ENCODE measurements around the gene RIPPLY3. TPM values are rescaled to one million over a fixed set of nuclear protein-coding genes. Genes with fewer than 3 reads are reported as not detected.

RIPPLY3 gene
- total and polyA plus RNA-seq, 2 donors (not counting 3 experiments of a cell fraction or from before 2014, with no cell fraction given): 0.03 TPM; not detected in 1

DNA sequence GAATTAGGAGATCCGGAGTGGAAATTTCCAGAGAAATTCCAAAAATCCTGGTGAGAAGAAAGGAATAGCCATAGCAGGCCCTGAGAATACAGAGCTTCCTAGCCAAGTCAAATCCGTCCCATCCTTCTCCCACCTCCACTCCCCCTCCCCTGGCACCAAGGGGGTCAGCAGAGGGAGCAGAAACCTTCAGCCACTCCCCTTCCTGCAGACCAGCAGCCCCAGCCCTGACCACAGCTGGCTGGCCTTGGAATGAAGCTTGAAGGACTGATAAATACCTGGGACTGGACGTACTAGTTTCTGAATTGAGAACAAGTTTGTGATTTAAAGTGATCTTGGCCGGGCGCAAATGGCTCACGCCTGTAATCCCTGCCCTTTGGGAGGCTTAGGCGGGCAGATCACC, 13.8 kb upstream of the RIPPLY3 start:
- DNase-seq (ENCODE audit: low read depth, low spot score) (no peak), FAIRE-seq (no peak)
- H3K9ac ChIP-seq (replicated peaks; ENCODE audit: extremely low read depth, insufficient read depth, low read length): no peak overlapping the region
- TF ChIP-seq GATA2 (IDR thresholded peaks at IDR 0.05; ENCODE audit: insufficient read depth, insufficient read length, low read depth, low read length) (no peak), FOS (IDR thresholded peaks at IDR 0.05; ENCODE audit: borderline replicate concordance, insufficient read depth, low read length) (no peak), JUN (IDR thresholded peaks at IDR 0.05; ENCODE audit: borderline replicate concordance, insufficient read depth, insufficient read length, low read depth) (no peak), CTCF (IDR thresholded peaks at IDR 0.05; ENCODE audit: extremely low read depth in 1 of 2, insufficient read depth in 1 of 2, low read depth in 1 of 2, low read length in 2 of 2) (no peak)
- no peak overlapping the region for H3K27ac ChIP-seq (ENCODE audit: insufficient read depth, low read depth, low read length)
- POLR2A ChIA-PET: no interaction called here
- no peak overlapping the region for H3K4me2 ChIP-seq (ENCODE audit: insufficient read depth, low read length)
- no peaks in the 10 kb centered on the region for H3K36me3 ChIP-seq (ENCODE audit: control insufficient read depth in 2 of 2, extremely low read depth in 1 of 2, insufficient read depth in 2 of 2, low read length in 2 of 2)
- H3K79me2 ChIP-seq (ENCODE audit: control insufficient read depth, insufficient read depth, low read length): no peaks in the 10 kb centered on the region
- no peak overlapping the region for H2AFZ ChIP-seq (ENCODE audit: low read depth, low read length)
- no peaks in the 10 kb centered on the region for H3K9me1 ChIP-seq (replicated peaks; ENCODE audit: control insufficient read depth, extremely low read depth, insufficient read depth, low read length)
- H3K9me3 ChIP-seq (replicated peaks; ENCODE audit: control insufficient read depth, insufficient read depth, low read length): no peaks in the 10 kb centered on the region
- dilution Hi-C loops (cut with MboI; ENCODE audit: extremely low pct_ligation_motif_present, low sequenced_read_pairs): no loop called here
- no peak overlapping the region for H3K4me3 ChIP-seq (replicated peaks in 1 of 3; ENCODE audit: insufficient read depth in 1 of 3, low read depth in 1 of 3, low read length in 3 of 3)
- intact Hi-C loops (cut with micrococcal nuclease): loop anchor here (5.0 kb wide), 1 partner anchor 80 kb away; the partner anchor contains the start of genes PIGP and TTC3
- CTCF ChIA-PET: interaction anchor here (1.3 to 5.9 kb wide), 2 partner anchors 14 to 15 kb away, joined by 4 to 109 read pairs; partner anchors contain the start of gene RIPPLY3
- peaks cover 2% of the 10 kb centered on the region for H3K4me1 ChIP-seq (ENCODE audit: control insufficient read depth, extremely low read depth, insufficient read depth, low read length)
- BruUV-seq (replicated peaks): no TSS peak
- no peaks in the 10 kb centered on the region for H3K27me3 ChIP-seq (ENCODE audit: control insufficient read depth in 2 of 2, insufficient read depth in 2 of 2, low read length in 2 of 2)
- H4K20me1 ChIP-seq (replicated peaks; ENCODE audit: control insufficient read depth, extremely low read depth, insufficient read depth, low read length): no peaks in the 10 kb centered on the region
